NCI-H510A treated with DMSO at 0.1 percent for 48 hours (cell line): ENCODE results near the gene TFCP2L1.
"Not testable (repeated sequence)": the region's sequence is repeated elsewhere in the genome, so short reads cannot be mapped to it uniquely, and the experiment has no call there.

Experiments
- DNase-seq: peaks from one replicate; lab custom pipeline; 2025; lab: John Stamatoyannopoulos, UW

The TFCP2L1 gene

GRCh38 chr2:121242175-121242875 lies 42.7 kb downstream of the TFCP2L1 start:
- no peak for DNase-seq

GRCh38 chr2:121241466-121241865 lies 43.5 kb downstream of the TFCP2L1 start:
- no peak for DNase-seq

GRCh38 chr2:121240436-121240835 lies 44.6 kb downstream of the TFCP2L1 start:
- no peak for DNase-seq

GRCh38 chr2:121239969-121240368 lies 45.0 kb downstream of the TFCP2L1 start:
- DNase-seq = no peak

- no peak for DNase-seq
These were observed 45.5 kb downstream of the TFCP2L1 start for GRCh38 chr2:121239471-121239870.

- DNase-seq = no peak
These were observed 46.2 kb downstream of the TFCP2L1 start for GRCh38 chr2:121238828-121239227.

GRCh38 chr2:121237980-121238665 lies 46.9 kb downstream of the TFCP2L1 start:
- no peak for DNase-seq

GRCh38 chr2:121237336-121237979 lies 47.5 kb downstream of the TFCP2L1 start:
- no peak for DNase-seq

- DNase-seq = no peak
These were observed 48.3 kb downstream of the TFCP2L1 start for GRCh38 chr2:121236650-121237180.

- DNase-seq = no peak
These were observed 48.8 kb downstream of the TFCP2L1 start for GRCh38 chr2:121236101-121236640.

- no peak for DNase-seq
These were observed 49.5 kb downstream of the TFCP2L1 start for GRCh38 chr2:121235542-121235941.

- DNase-seq = no peak
These were observed 50.2 kb downstream of the TFCP2L1 start for GRCh38 chr2:121234791-121235190.

- DNase-seq = no peak
These were observed 50.9 kb downstream of the TFCP2L1 start for GRCh38 chr2:121234144-121234543.

- no peak for DNase-seq
These were observed 51.4 kb downstream of the TFCP2L1 start for GRCh38 chr2:121233486-121234110.

GRCh38 chr2:121232626-121233265 lies 52.3 kb downstream of the TFCP2L1 start:
- DNase-seq = no peak

- no peak for DNase-seq
These were observed 53.5 kb downstream of the TFCP2L1 start for GRCh38 chr2:121231385-121232000.

- no peak for DNase-seq
These were observed 56.5 kb downstream of the TFCP2L1 start for GRCh38 chr2:121228521-121228920.

- peak; percentile 84 for DNase-seq
These were observed 57.4 kb downstream of the TFCP2L1 start for GRCh38 chr2:121227381-121228144.

- DNase-seq = not testable (repeated sequence)
These were observed 59.3 kb downstream of the TFCP2L1 start for GRCh38 chr2:121225681-121226080.

GRCh38 chr2:121220995-121221394 lies 64.0 kb downstream of the TFCP2L1 start:
- DNase-seq = no peak
